ENCODE measurements around the gene TANGO2.

The TANGO2 gene

GRCh38 chr22:20046730-20047129, 25.8 kb downstream of the TANGO2 start:
- no peak overlapping the region for H3K9ac ChIP-seq (ENCODE audit: low read depth, low read length)
- H2AFZ ChIP-seq (ENCODE audit: low read depth, low read length): no peak overlapping the region
- no peak overlapping the region for H3K27ac ChIP-seq (ENCODE audit: low read length)
- no peaks in the 10 kb centered on the region for H4K20me1 ChIP-seq (ENCODE audit: insufficient read depth, low read length)
- no peak for TF ChIP-seq EZH2 (IDR thresholded peaks at IDR 0.05; ENCODE audit: borderline replicate concordance, low read depth, low read length, severe bottlenecking)
- TF ChIP-seq, protein P1, sequence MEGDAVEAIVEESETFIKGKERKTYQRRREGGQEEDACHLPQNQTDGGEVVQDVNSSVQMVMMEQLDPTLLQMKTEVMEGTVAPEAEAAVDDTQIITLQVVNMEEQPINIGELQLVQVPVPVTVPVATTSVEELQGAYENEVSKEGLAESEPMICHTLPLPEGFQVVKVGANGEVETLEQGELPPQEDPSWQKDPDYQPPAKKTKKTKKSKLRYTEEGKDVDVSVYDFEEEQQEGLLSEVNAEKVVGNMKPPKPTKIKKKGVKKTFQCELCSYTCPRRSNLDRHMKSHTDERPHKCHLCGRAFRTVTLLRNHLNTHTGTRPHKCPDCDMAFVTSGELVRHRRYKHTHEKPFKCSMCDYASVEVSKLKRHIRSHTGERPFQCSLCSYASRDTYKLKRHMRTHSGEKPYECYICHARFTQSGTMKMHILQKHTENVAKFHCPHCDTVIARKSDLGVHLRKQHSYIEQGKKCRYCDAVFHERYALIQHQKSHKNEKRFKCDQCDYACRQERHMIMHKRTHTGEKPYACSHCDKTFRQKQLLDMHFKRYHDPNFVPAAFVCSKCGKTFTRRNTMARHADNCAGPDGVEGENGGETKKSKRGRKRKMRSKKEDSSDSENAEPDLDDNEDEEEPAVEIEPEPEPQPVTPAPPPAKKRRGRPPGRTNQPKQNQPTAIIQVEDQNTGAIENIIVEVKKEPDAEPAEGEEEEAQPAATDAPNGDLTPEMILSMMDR (IDR thresholded peaks at IDR 0.05; ENCODE audit: borderline replicate concordance, extremely low read depth, low read length, poor library complexity, severe bottlenecking): no peak
- no peak overlapping the region for H3K4me3 ChIP-seq (ENCODE audit: low read depth in 1 of 2, low read length in 2 of 2)
- no peak overlapping the region for H3K4me2 ChIP-seq (ENCODE audit: insufficient read depth, low read length)
- peaks cover 55% of the 10 kb centered on the region for H3K36me3 ChIP-seq (ENCODE audit: insufficient read depth, low read length)
- H3K4me1 ChIP-seq (ENCODE audit: insufficient read depth, low read length): no peaks in the 10 kb centered on the region
- H3K9me3 ChIP-seq (ENCODE audit: insufficient read depth, low read length, severe bottlenecking): peaks cover 4% of the 10 kb centered on the region
- ATAC-seq (ENCODE audit: insufficient read depth, low read depth) (no peak), DNase-seq (no peak)
- H3K79me2 ChIP-seq (ENCODE audit: insufficient read depth, low read length): no peaks in the 10 kb centered on the region
- H3K27me3 ChIP-seq (ENCODE audit: insufficient read depth, low read length, poor library complexity): no peaks in the 10 kb centered on the region

DNA sequence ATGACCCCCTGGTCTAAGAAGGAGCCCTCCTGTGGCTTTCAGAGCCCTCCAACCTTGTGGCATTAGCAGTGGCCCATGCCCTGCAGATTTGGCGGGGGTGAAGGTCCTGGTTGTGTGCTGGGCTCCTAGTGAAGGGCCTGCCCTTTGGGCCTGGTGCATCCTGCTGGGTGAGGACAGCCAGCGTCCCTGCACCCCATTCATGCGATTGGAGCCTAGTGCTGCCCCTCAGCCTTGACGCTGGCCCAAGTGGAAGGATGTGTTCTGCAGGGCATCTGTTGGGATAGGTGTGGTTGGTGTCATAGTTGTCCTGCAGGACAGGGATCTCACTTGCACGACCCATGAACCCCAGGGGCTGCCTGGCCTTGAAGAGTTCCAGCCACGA, 31.0 kb downstream of the TANGO2 start:
- H3K79me2 ChIP-seq (ENCODE audit: insufficient read depth, low read length): no peaks in the 10 kb centered on the region
- H2AFZ ChIP-seq (ENCODE audit: low read depth, low read length): no peak overlapping the region
- H4K20me1 ChIP-seq (ENCODE audit: insufficient read depth, low read length): peaks cover 13% of the 10 kb centered on the region
- DNase-seq: no peak
- peaks cover 73% of the 10 kb centered on the region for H3K36me3 ChIP-seq (ENCODE audit: insufficient read depth, low read length)
- H3K4me2 ChIP-seq (ENCODE audit: insufficient read depth, low read length): no peak overlapping the region
- H3K27ac ChIP-seq (ENCODE audit: low read length): no peak overlapping the region
- TF ChIP-seq EZH2 (IDR thresholded peaks at IDR 0.05; ENCODE audit: borderline replicate concordance, low read depth, low read length, severe bottlenecking): no peak
- TF ChIP-seq, protein P1 (IDR thresholded peaks at IDR 0.05; ENCODE audit: borderline replicate concordance, extremely low read depth, low read length, poor library complexity, severe bottlenecking): no peak
- H3K4me1 ChIP-seq (ENCODE audit: insufficient read depth, low read length): no peaks in the 10 kb centered on the region
- no peak overlapping the region for H3K9ac ChIP-seq (ENCODE audit: low read depth, low read length)
- no peaks in the 10 kb centered on the region for H3K27me3 ChIP-seq (ENCODE audit: insufficient read depth, low read length, poor library complexity)
- H3K9me3 ChIP-seq (ENCODE audit: insufficient read depth, low read length, severe bottlenecking): peaks cover 4% of the 10 kb centered on the region
- ATAC-seq (ENCODE audit: insufficient read depth, low read depth): no peak
- no peak overlapping the region for H3K4me3 ChIP-seq (ENCODE audit: low read depth in 1 of 2, low read length in 2 of 2)

GRCh38 chr22:20052309-20053259, 31.7 kb downstream of the TANGO2 start:
- Histone ChIP-seq H3K9ac (ENCODE audit: low read depth, low read length) (no peak overlapping the region), H3K9me3 (ENCODE audit: insufficient read depth, low read length, severe bottlenecking) (peaks cover 2% of the 10 kb centered on the region), H2AFZ (ENCODE audit: low read depth, low read length) (no peak overlapping the region), H3K4me2 (ENCODE audit: insufficient read depth, low read length) (no peak overlapping the region), H3K36me3 (ENCODE audit: insufficient read depth, low read length) (peaks cover 68% of the 10 kb centered on the region), H3K4me1 (ENCODE audit: insufficient read depth, low read length) (no peaks in the 10 kb centered on the region), H4K20me1 (ENCODE audit: insufficient read depth, low read length) (peaks cover 14% of the 10 kb centered on the region), H3K27me3 (ENCODE audit: insufficient read depth, low read length, poor library complexity) (no peaks in the 10 kb centered on the region), H3K27ac (ENCODE audit: low read length) (no peak overlapping the region), H3K79me2 (ENCODE audit: insufficient read depth, low read length) (no peaks in the 10 kb centered on the region), H3K4me3 (ENCODE audit: low read depth in 1 of 2, low read length in 2 of 2) (no peak overlapping the region)
- ATAC-seq (ENCODE audit: insufficient read depth, low read depth): no peak
- DNase-seq: no peak
- TF ChIP-seq, protein P1 (IDR thresholded peaks at IDR 0.05; ENCODE audit: borderline replicate concordance, extremely low read depth, low read length, poor library complexity, severe bottlenecking): no peak
- no peak for TF ChIP-seq EZH2 (IDR thresholded peaks at IDR 0.05; ENCODE audit: borderline replicate concordance, low read depth, low read length, severe bottlenecking)
